Measurements from ENCODE around the gene IPO9. TPM values are rescaled to one million over a fixed set of nuclear protein-coding genes. Genes with fewer than 3 reads are reported as not detected.
A peak's percentile ranks its signal among the peaks of the same experiment; 100 is the strongest.

The IPO9 gene
- total and polyA plus RNA-seq, 7 donors, result 8.1 to 20.2 (median 15.5) TPM

DNA sequence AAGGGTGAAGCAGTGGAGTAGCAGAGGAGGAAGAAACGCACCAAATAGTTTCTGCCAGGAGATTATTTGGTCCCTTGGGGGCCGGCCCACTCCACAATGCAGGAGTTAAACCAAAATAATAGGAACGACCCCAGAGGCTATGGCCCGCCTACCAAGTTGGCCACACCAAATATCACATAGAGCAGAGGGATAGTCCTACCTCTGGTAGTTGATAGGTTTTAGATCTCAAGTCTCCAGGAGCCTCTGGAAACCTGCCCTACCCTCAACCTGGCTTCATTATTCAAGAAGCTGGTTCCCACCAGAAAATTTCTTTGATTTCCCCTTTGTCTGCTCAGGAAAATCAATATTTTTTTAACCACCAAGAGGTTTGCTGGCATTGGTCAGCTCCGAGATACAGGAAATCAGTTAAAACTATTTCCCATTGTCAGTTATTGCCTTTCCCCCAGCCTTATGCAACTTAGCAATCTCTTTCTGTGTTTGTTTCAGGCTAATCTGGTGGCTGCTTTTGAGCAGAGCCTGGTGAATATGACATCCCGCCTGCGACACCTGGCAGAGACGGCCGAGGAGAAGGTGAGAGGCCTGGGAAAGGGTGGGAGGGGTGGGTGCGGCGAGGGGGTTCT lies 35.5 kb upstream of the IPO9 start:
- intact Hi-C loops (cut with DNase I), result loop anchor here (1.0 to 2.0 kb wide), 3 partner anchors 84 to 263 kb away; no protein-coding TSS in a partner anchor
- peaks cover 0 to 38% (median 36%) of the 10 kb centered on the region in 4 donors for H3K4me1 ChIP-seq
- TF ChIP-seq CTCF (IDR thresholded peaks at IDR 0.05) (peak in 1 of 4 experiments; percentile 4), EP300 (IDR thresholded peaks at IDR 0.05) (no peak), POLR2AphosphoS5 (IDR thresholded peaks at IDR 0.05) (no peak), POLR2A (IDR thresholded peaks at IDR 0.05) (no peak)
- 71 to 77% methylated on average over 11 of the region's 11 CpGs for WGBS, 2 donors
- no peak overlapping the region for H3K4me3 ChIP-seq
- peak overlapping the region in 1 of 4 donors; percentile 65 for H3K27ac ChIP-seq
- H3K27me3 ChIP-seq, result no peaks in the 10 kb centered on the region
- no peak for DNase-seq
- no peaks in the 10 kb centered on the region for H3K9me3 ChIP-seq
- H3K36me3 ChIP-seq, result peaks cover 14 to 70% (median 32%) of the 10 kb centered on the region in 4 donors

DNA sequence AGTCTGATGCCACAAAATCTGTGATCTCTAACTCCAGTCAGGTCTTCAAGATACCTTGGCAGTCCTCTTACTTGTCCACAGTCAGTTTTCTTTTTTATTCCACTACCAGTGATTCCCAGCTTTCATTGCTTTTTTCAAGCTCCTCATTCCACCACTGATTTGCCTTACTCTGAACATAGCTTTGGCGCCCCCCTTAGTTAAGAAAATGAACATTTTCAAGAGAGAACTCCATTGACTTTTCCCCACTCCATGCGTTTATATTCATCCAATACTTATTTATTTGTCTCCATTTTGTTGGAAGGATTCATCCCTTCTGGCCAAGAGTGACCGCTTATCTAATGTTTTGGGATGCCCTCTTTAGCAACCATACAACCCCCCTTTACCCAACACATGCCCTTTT lies 33.9 kb upstream of the IPO9 start:
- H3K9me3 ChIP-seq, result no peaks in the 10 kb centered on the region
- H3K4me1 ChIP-seq, result peaks cover 0 to 30% (median 28%) of the 10 kb centered on the region in 4 donors
- TF ChIP-seq POLR2AphosphoS5 (IDR thresholded peaks at IDR 0.05), result no peak
- no peak for TF ChIP-seq POLR2A (IDR thresholded peaks at IDR 0.05)
- TF ChIP-seq EP300 (IDR thresholded peaks at IDR 0.05), result no peak
- no peak for TF ChIP-seq CTCF (IDR thresholded peaks at IDR 0.05)
- intact Hi-C loops (cut with DNase I), result no loop called here
- peaks cover 14 to 59% (median 22%) of the 10 kb centered on the region in 4 donors for H3K36me3 ChIP-seq
- DNase-seq, result no peak
- no peaks in the 10 kb centered on the region for H3K27me3 ChIP-seq
- no peak overlapping the region for H3K27ac ChIP-seq
- H3K4me3 ChIP-seq, result no peak overlapping the region
- WGBS, 2 donors, result 71 to 82% methylated on average over 3 of the region's 3 CpGs

- H3K27ac ChIP-seq, result no peak overlapping the region
- H3K4me3 ChIP-seq, result no peak overlapping the region
- DNase-seq, result no peak
- intact Hi-C loops (cut with DNase I), result no loop called here
- H3K9me3 ChIP-seq, result no peaks in the 10 kb centered on the region
- H3K4me1 ChIP-seq, result no peaks in the 10 kb centered on the region
- no peak for TF ChIP-seq POLR2A (IDR thresholded peaks at IDR 0.05)
- TF ChIP-seq EP300 (IDR thresholded peaks at IDR 0.05), result no peak
- no peak for TF ChIP-seq POLR2AphosphoS5 (IDR thresholded peaks at IDR 0.05)
- no peak for TF ChIP-seq CTCF (IDR thresholded peaks at IDR 0.05)
- H3K27me3 ChIP-seq, result no peaks in the 10 kb centered on the region
- peaks cover 10 to 77% (median 21%) of the 10 kb centered on the region in 4 donors for H3K36me3 ChIP-seq
Measured at GRCh38 chr1:201800246-201800645, 28.7 kb upstream of the IPO9 start.

- TF ChIP-seq CTCF (IDR thresholded peaks at IDR 0.05), result no peak
- no peak for TF ChIP-seq EP300 (IDR thresholded peaks at IDR 0.05)
- TF ChIP-seq POLR2A (IDR thresholded peaks at IDR 0.05), result no peak
- no peak for TF ChIP-seq POLR2AphosphoS5 (IDR thresholded peaks at IDR 0.05)
- Histone ChIP-seq H3K4me3 (no peak overlapping the region), H3K9me3 (no peaks in the 10 kb centered on the region), H3K27me3 (no peaks in the 10 kb centered on the region), H3K27ac (no peak overlapping the region), H3K4me1 (no peaks in the 10 kb centered on the region), H3K36me3 (peaks cover 50 to 92% (median 69%) of the 10 kb centered on the region in 4 donors)
- intact Hi-C loops (cut with DNase I), result no loop called here
- no peak for DNase-seq
- 94 to 97% methylated on average over 4 of the region's 4 CpGs for WGBS, 2 donors
Measured at GRCh38 chr1:201806801-201807200, 22.2 kb upstream of the IPO9 start.

Data from sigmoid colon (tissue), 7 donors.